Tibial artery (tissue), 4 donors: ENCODE results near the gene ZRANB2.
A peak's percentile ranks its signal among the peaks of the same experiment; 100 is the strongest.

Experiments
- DNase-seq, 2 donors: peaks; one replicate each; pipeline ENCODE4 v3.0.0-alpha.2; 2019
- H3K27ac ChIP-seq, 2 donors: fragments of 200-600 bp; sonication (generic) in 1 of 2; 1 replicate in 1 of 2; 2 replicates in 1 of 2; pipeline ENCODE4 v1.5.1; 2018 to 2019; ENCODE audit warnings: mild to moderate bottlenecking in 1 of 2
- H3K27me3 ChIP-seq, 2 donors: fragments of 200-600 bp; sonication (generic) in 1 of 2; one replicate each; pipeline versions ENCODE4 v1.5.1 to v1.6.0; 2016 to 2019
- H3K36me3 ChIP-seq, 3 donors: fragments of 200-600 bp; sonication (generic) in 2 of 3; one replicate each; pipeline ENCODE4 v1.5.1; 2016 to 2019; ENCODE audit warnings: mild to moderate bottlenecking in 2 of 3
- H3K4me1 ChIP-seq, 4 donors: fragments of 200-600 bp; sonication (generic) in 2 of 4; 1 replicate in 3 of 4; 2 replicates in 1 of 4; pipeline ENCODE4 v1.5.1; 2016 to 2019
- H3K4me3 ChIP-seq, 2 donors: fragments of 200-600 bp; sonication (generic) in 1 of 2; 1 replicate in 1 of 2; 2 replicates in 1 of 2; pipeline ENCODE4 v1.5.1; 2018 to 2019; ENCODE audit warnings: mild to moderate bottlenecking in 2 of 2
- H3K9me3 ChIP-seq, 3 donors: fragments of 200-600 bp; sonication (generic) in 1 of 3; one replicate each; pipeline ENCODE4 v1.5.1; 2016 to 2019
- CTCF ChIP-seq, 2 experiments: fragments of 200-600 bp in 1 of 2; fragments of 450-650 bp in 1 of 2; IDR thresholded peaks; one replicate each; pipeline ENCODE4 v1.5.1; 2017 to 2019; ENCODE audit warnings: antibody characterized with exemption in 2 of 2, mild to moderate bottlenecking in 1 of 2, moderate library complexity in 1 of 2
- intact Hi-C: fragments of 100-400 bp; cut with DNase I; formaldehyde crosslinking; loops from one replicate; pipeline ENCODE4 v1.15.0; 2023; ENCODE audit warnings: low total_unique reads

The ZRANB2 gene

GRCh38 chr1:71089536-71090270 is 8.9 kb upstream of the ZRANB2 start:
- peak overlapping the region; percentile 4 to 10 for H3K27ac ChIP-seq

GRCh38 chr1:71088645-71089287 is 7.9 kb upstream of the ZRANB2 start:
- TF ChIP-seq CTCF (IDR thresholded peaks at IDR 0.05), result no peak
- intact Hi-C loops, result no loop called here
- H3K4me1 ChIP-seq, result peaks cover 0 to 3% (median 0%) of the 10 kb centered on the region in 4 donors
- no peaks in the 10 kb centered on the region for H3K9me3 ChIP-seq
- no peaks in the 10 kb centered on the region for H3K36me3 ChIP-seq
- H3K27me3 ChIP-seq, result no peaks in the 10 kb centered on the region
- no peak overlapping the region for H3K27ac ChIP-seq
- no peak for DNase-seq
- no peak overlapping the region for H3K4me3 ChIP-seq

More at GRCh38 chr1:71089536-71090270, 8.9 kb upstream of the ZRANB2 start:
- TF ChIP-seq CTCF (IDR thresholded peaks at IDR 0.05), result no peak
- H3K9me3 ChIP-seq, result no peaks in the 10 kb centered on the region
- H3K36me3 ChIP-seq, result no peaks in the 10 kb centered on the region
- intact Hi-C loops, result no loop called here
- no peak for DNase-seq
- no peak overlapping the region for H3K4me3 ChIP-seq
- peaks cover 0 to 3% (median 0%) of the 10 kb centered on the region in 4 donors for H3K4me1 ChIP-seq
- H3K27me3 ChIP-seq, result no peaks in the 10 kb centered on the region

GRCh38 chr1:71087713-71088112 is 6.9 kb upstream of the ZRANB2 start:
- Histone ChIP-seq H3K27me3 (no peaks in the 10 kb centered on the region), H3K4me3 (no peak overlapping the region), H3K4me1 (peaks cover 0 to 3% (median 0%) of the 10 kb centered on the region in 4 donors), H3K9me3 (no peaks in the 10 kb centered on the region), H3K36me3 (no peaks in the 10 kb centered on the region), H3K27ac (no peak overlapping the region)
- DNase-seq, result no peak
- intact Hi-C loops, result no loop called here
- TF ChIP-seq CTCF (IDR thresholded peaks at IDR 0.05), result no peak

- TF ChIP-seq CTCF (IDR thresholded peaks at IDR 0.05), result no peak
- intact Hi-C loops, result no loop called here
These were observed 6.2 kb upstream of the ZRANB2 start for GRCh38 chr1:71087060-71087459.

GRCh38 chr1:71086331-71086730 is 5.5 kb upstream of the ZRANB2 start:
- Histone ChIP-seq H3K4me1 (peaks cover 0 to 6% (median 0%) of the 10 kb centered on the region in 4 donors), H3K4me3 (no peak overlapping the region), H3K36me3 (no peaks in the 10 kb centered on the region), H3K27ac (no peak overlapping the region), H3K27me3 (no peaks in the 10 kb centered on the region), H3K9me3 (no peaks in the 10 kb centered on the region)
- no peak for TF ChIP-seq CTCF (IDR thresholded peaks at IDR 0.05)
- intact Hi-C loops, result no loop called here
- no peak for DNase-seq

More at GRCh38 chr1:71087060-71087459, 6.2 kb upstream of the ZRANB2 start:
- Histone ChIP-seq H3K27me3 (no peaks in the 10 kb centered on the region), H3K4me1 (peaks cover 0 to 3% (median 0%) of the 10 kb centered on the region in 4 donors), H3K9me3 (no peaks in the 10 kb centered on the region), H3K4me3 (no peak overlapping the region), H3K27ac (no peak overlapping the region), H3K36me3 (no peaks in the 10 kb centered on the region)
- no peak for DNase-seq
